ENCODE measurements around the gene GPBAR1.

Gene GPBAR1

DNA sequence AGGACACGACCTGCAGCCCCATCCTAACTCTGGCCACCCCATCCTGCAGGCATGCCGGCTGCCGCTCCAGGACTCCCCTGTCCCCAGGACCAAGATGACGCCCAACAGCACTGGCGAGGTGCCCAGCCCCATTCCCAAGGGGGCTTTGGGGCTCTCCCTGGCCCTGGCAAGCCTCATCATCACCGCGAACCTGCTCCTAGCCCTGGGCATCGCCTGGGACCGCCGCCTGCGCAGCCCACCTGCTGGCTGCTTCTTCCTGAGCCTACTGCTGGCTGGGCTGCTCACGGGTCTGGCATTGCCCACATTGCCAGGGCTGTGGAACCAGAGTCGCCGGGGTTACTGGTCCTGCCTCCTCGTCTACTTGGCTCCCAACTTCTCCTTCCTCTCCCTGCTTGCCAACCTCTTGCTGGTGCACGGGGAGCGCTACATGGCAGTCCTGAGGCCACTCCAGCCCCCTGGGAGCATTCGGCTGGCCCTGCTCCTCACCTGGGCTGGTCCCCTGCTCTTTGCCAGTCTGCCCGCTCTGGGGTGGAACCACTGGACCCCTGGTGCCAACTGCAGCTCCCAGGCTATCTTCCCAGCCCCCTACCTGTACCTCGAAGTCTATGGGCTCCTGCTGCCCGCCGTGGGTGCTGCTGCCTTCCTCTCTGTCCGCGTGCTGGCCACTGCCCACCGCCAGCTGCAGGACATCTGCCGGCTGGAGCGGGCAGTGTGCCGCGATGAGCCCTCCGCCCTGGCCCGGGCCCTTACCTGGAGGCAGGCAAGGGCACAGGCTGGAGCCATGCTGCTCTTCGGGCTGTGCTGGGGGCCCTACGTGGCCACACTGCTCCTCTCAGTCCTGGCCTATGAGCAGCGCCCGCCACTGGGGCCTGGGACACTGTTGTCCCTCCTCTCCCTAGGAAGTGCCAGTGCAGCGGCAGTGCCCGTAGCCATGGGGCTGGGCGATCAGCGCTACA lies 2.1 kb downstream of the GPBAR1 start:
- Mint-ChIP-seq H3K4me1 (peaks cover 51% of the 10 kb centered on the region), H3K36me3 (ENCODE audit: low read depth) (peaks cover 24% of the 10 kb centered on the region), H3K27ac (peak overlapping the region; percentile 75), H3K4me3 (no peak overlapping the region), H3K9me3 (no peaks in the 10 kb centered on the region), H3K27me3 (ENCODE audit: low read depth, poor library complexity) (no peaks in the 10 kb centered on the region)
- TF ChIP-seq, protein P1, sequence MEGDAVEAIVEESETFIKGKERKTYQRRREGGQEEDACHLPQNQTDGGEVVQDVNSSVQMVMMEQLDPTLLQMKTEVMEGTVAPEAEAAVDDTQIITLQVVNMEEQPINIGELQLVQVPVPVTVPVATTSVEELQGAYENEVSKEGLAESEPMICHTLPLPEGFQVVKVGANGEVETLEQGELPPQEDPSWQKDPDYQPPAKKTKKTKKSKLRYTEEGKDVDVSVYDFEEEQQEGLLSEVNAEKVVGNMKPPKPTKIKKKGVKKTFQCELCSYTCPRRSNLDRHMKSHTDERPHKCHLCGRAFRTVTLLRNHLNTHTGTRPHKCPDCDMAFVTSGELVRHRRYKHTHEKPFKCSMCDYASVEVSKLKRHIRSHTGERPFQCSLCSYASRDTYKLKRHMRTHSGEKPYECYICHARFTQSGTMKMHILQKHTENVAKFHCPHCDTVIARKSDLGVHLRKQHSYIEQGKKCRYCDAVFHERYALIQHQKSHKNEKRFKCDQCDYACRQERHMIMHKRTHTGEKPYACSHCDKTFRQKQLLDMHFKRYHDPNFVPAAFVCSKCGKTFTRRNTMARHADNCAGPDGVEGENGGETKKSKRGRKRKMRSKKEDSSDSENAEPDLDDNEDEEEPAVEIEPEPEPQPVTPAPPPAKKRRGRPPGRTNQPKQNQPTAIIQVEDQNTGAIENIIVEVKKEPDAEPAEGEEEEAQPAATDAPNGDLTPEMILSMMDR (IDR thresholded peaks at IDR 0.05): no peak
- DNase-seq: no peak

DNA sequence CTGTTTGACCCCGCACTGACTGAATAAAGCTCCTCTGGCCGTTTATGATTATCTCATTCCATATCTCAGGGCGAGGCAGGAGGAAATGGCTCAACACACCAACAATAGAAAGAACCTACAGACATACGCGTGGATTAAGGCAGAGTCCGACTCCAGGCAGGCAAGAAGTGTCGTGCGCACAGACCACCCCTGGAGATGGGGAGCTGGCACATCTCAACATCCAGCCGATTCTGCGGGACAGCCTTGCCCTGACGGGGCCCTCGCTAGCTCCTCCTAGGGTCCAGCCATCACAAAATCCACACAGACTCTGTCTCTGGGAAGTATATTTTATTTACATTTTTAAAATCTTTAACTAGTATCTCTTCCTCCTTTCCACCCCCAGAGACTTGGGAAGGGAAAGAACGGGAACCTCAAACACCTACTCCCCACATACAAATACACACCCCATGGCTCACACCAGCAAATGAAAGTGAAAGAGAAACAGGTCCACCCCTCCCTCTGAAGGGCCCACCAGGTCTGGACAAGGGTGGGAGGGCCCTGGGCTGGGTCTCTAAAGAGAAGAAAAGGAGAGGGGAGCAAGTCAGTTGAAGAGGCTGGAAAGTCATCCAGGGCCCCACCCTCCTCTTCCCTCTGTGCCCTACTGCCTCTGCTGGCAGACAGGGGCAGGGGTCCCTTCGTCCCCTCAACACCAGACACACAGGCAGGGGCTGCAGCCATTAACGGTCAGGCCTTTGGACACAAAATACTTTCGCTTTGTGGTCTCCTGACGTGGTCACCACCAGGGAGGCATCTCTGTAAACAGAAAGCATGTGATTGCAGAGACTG lies 3.2 kb downstream of the GPBAR1 start:
- H3K27me3 Mint-ChIP-seq (ENCODE audit: low read depth, poor library complexity): no peaks in the 10 kb centered on the region
- H3K27ac Mint-ChIP-seq: peak overlapping the region; percentile 52
- TF ChIP-seq, protein P1 (IDR thresholded peaks at IDR 0.05): no peak
- no peak for DNase-seq
- peaks cover 47% of the 10 kb centered on the region for H3K4me1 Mint-ChIP-seq
- no peaks in the 10 kb centered on the region for H3K9me3 Mint-ChIP-seq
- peaks cover 24% of the 10 kb centered on the region for H3K36me3 Mint-ChIP-seq (ENCODE audit: low read depth)
- no peak overlapping the region for H3K4me3 Mint-ChIP-seq

DNA sequence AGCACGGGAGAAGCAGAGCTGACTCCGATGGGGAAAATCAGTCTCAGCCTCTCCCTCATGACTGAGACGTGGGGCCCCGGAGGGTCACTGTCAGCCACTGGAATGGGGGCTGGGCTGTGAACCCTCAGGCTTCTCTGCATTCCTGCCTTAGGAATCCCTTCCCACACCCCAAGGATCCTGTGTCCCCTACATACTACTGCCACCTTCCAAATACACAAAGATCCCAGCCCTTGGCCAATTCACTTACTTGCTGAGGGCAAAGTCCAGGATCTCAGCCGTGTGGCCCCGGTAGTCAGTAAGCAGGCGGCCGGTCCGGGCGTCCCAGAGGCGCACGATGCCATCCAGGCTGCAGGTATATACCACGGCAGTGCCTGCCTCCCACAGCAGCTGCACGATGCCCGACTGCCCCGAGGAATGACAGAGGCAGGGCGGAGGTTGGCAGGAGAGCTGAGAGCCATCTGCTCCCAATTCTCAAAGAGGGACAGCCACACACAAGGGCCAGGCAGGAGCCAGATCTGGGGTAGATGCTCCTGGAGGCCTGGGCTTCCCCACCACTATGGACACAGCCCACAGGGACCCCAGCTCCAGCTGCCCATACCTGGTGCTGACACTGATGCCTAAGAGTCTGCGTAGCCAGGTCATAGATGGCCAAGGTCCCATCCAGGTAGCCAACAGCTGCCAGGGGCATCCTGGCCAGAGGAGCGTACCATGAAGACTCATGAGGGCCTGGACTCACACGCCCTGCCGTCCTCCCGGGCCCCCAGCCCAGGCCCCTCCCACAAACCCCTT lies 4.2 kb downstream of the GPBAR1 start:
- no peak for DNase-seq

DNA sequence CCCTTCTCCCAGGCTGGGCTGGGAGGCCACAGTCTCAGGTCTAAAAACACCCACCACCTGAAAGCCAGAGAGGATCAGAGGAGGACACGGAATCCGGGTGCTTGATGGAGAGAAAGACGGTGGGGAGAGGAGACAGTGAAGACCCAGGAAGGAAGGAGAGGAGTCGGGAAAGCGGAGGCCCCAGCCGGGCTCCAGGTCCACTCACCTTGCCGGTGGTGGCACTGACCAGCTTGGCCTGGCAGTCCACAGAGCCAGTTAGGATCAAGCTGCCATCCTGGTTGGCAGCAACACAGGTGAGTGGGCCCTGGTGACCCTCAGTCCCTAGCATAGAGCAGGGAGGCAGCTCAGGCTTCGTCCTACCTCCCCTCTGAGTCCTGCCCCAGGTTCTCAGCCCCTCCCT lies 4.8 kb downstream of the GPBAR1 start:
- DNase-seq: no peak
- Mint-ChIP-seq H3K4me1 (peaks cover 38% of the 10 kb centered on the region), H3K27me3 (ENCODE audit: low read depth, poor library complexity) (no peaks in the 10 kb centered on the region), H3K4me3 (no peak overlapping the region), H3K36me3 (ENCODE audit: low read depth) (peaks cover 28% of the 10 kb centered on the region), H3K27ac (no peak overlapping the region), H3K9me3 (no peaks in the 10 kb centered on the region)
- TF ChIP-seq, protein P1 (IDR thresholded peaks at IDR 0.05): no peak

More for the DNA sequence above, 4.2 kb downstream of the GPBAR1 start:
- no peak overlapping the region for H3K4me3 Mint-ChIP-seq
- TF ChIP-seq, protein P1 (IDR thresholded peaks at IDR 0.05): no peak
- H3K36me3 Mint-ChIP-seq (ENCODE audit: low read depth): peaks cover 28% of the 10 kb centered on the region
- H3K9me3 Mint-ChIP-seq: no peaks in the 10 kb centered on the region
- no peak overlapping the region for H3K27ac Mint-ChIP-seq
- peaks cover 44% of the 10 kb centered on the region for H3K4me1 Mint-ChIP-seq
- no peaks in the 10 kb centered on the region for H3K27me3 Mint-ChIP-seq (ENCODE audit: low read depth, poor library complexity)

DNA sequence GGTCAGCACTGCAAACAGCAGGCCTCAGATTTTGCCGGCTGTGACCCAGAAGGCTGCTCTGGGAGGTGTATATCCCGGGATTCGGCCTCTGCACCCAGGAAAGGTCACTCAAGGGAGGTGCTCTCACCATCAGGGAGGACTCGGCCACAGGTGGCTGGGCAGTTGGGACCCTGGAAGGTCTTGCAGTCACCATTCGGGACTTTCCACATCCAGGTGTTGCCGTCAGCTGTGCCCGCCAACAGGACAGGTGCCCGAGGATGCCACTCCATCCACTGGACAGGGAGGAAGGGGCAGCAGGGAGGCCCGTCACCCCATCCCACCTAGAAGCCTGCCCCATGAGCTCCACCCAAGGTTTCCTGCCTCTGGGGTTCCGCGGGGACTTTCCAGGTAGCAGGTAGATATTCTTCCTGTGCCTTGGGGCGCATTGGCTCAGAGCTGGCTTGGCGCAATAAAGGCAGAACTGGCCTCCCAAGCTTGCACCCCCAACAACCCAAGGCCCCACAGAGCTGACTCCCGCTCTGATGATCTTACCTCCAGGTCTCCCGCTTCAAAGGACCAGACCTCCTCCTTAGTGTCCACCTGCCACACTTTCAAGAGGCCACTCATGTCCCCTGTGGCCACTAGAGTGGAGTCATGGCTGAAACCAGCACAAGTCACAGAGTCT lies 5.6 kb downstream of the GPBAR1 start:
- Mint-ChIP-seq H3K4me1 (peaks cover 36% of the 10 kb centered on the region), H3K4me3 (no peak overlapping the region), H3K9me3 (no peaks in the 10 kb centered on the region), H3K27ac (no peak overlapping the region), H3K27me3 (ENCODE audit: low read depth, poor library complexity) (no peaks in the 10 kb centered on the region), H3K36me3 (ENCODE audit: low read depth) (peaks cover 28% of the 10 kb centered on the region)
- DNase-seq: no peak
- TF ChIP-seq, protein P1 (IDR thresholded peaks at IDR 0.05): no peak

Data from nephron progenitor cell (in vitro differentiated cells).